ENCODE data around the gene C2orf74. TPM values are rescaled to one million over a fixed set of nuclear protein-coding genes. Genes with fewer than 3 reads are reported as not detected.

The C2orf74 gene
- total and polyA plus RNA-seq, 9 of the 15 experiments (the other 6 are each of a cell fraction or from before 2014, with no cell fraction given), result not detected

- TF ChIP-seq CHCHD3 (CRISPR knock-in tag; IDR thresholded peaks at IDR 0.05), result no peak
- no peak for TF ChIP-seq ZBTB26 (CRISPR knock-in tag; IDR thresholded peaks at IDR 0.05)
- no peak for TF ChIP-seq CBX8 (IDR thresholded peaks at IDR 0.05; ENCODE audit: borderline replicate concordance, extremely low read depth, low read depth, low read length, poor library complexity, severe bottlenecking)
- TF ChIP-seq MCM3 (IDR thresholded peaks at IDR 0.05), result no peak
- TF ChIP-seq TSC22D4 (tag; IDR thresholded peaks at IDR 0.05), result no peak
- TF ChIP-seq ATF1 (CRISPR knock-in tag; IDR thresholded peaks at IDR 0.05), result no peak; the same call in 1 of the 2 replicates
- peak; percentile 94 for TF ChIP-seq ATF1 (tag; IDR thresholded peaks at IDR 0.05)
- no peak for TF ChIP-seq EZH2 (IDR thresholded peaks at IDR 0.05; ENCODE audit: borderline replicate concordance, low read depth, low read length)
- TF ChIP-seq ZNF165 (CRISPR knock-in tag; IDR thresholded peaks at IDR 0.05; ENCODE audit: borderline replicate concordance), result no peak
- no peak for TF ChIP-seq WHSC1 (IDR thresholded peaks at IDR 0.05; ENCODE audit: low read length)
- no peak for TF ChIP-seq ZNF77 (CRISPR knock-in tag; IDR thresholded peaks at IDR 0.05)
- 0 out of 4 replicates have a peak, but pooled peaks of 1 of the 2 experiments have one; percentile 49 for TF ChIP-seq ARNT (IDR thresholded peaks at IDR 0.05)
- no peak for TF ChIP-seq TCF7L2 (IDR thresholded peaks at IDR 0.05; ENCODE audit: low read depth, low read length)
- no peak for TF ChIP-seq CLOCK (CRISPR knock-in tag; IDR thresholded peaks at IDR 0.05; ENCODE audit: borderline replicate concordance)
- peak; percentile 8 to 38; a peak in 3 of 4 replicates for TF ChIP-seq UBTF (IDR thresholded peaks at IDR 0.05; ENCODE audit: borderline replicate concordance in 1 of 2, low read depth in 2 of 2, low read length in 2 of 2)
- no peak for TF ChIP-seq TCF15 (CRISPR knock-in tag; IDR thresholded peaks at IDR 0.05)
- TF ChIP-seq ETV5 (CRISPR knock-in tag; IDR thresholded peaks at IDR 0.05; ENCODE audit: low read depth), result peak; percentile 83
- TF ChIP-seq ZNF436 (CRISPR knock-in tag; IDR thresholded peaks at IDR 0.05), result no peak
- no peak for TF ChIP-seq CREBBP (IDR thresholded peaks at IDR 0.05; ENCODE audit: low read depth, low read length)
- peak in 1 of 2 experiments; percentile 51; a peak in 1 of 4 replicates for TF ChIP-seq TEAD1 (CRISPR knock-in tag; IDR thresholded peaks at IDR 0.05)
- no peak for TF ChIP-seq ZNF408 (CRISPR knock-in tag; IDR thresholded peaks at IDR 0.05; ENCODE audit: low read depth)
- peak; percentile 36; the same call in 1 of the 2 replicates for TF ChIP-seq TAF7 (tag; IDR thresholded peaks at IDR 0.05)
Measured at GRCh38 chr2:61176755-61177726, 15.1 kb downstream of the C2orf74 start (continued).
